HG03460 (cell line): ENCODE data around the gene APOC3.

Experiments used
- ATAC-seq: cut with Tn5 transposase; IDR thresholded peaks from one replicate; pipeline ENCODE4 v1.9.1; 2021; ENCODE audit not compliant: unreplicated experiment

The APOC3 gene

GRCh38 chr11:116829525-116830183 is at the start of gene APOC3:
Gene APOC3, plus strand, starts transcription at chr11:116829907. Its CDS starts 676 bp downstream, at chr11:116830583.
- ATAC-seq = no peak

- ATAC-seq = no peak
Observed at GRCh38 chr11:116782728-116783127, 47.0 kb upstream of the APOC3 start.

- no peak for ATAC-seq
Observed at GRCh38 chr11:116786326-116786725, 43.4 kb upstream of the APOC3 start.

- ATAC-seq = no peak
Observed at GRCh38 chr11:116786966-116787365, 42.7 kb upstream of the APOC3 start.

- ATAC-seq = no peak
Observed at GRCh38 chr11:116787436-116787785, 42.3 kb upstream of the APOC3 start.

- peak; percentile 84 for ATAC-seq
Observed at GRCh38 chr11:116787786-116788486, 41.8 kb upstream of the APOC3 start, which contains the start of gene ZPR1. Gene ZPR1, minus strand, starts transcription at chr11:116788023. Its CDS starts 33 bp downstream, at chr11:116787990.

- no peak for ATAC-seq
Observed at GRCh38 chr11:116788534-116788933, 41.2 kb upstream of the APOC3 start.

GRCh38 chr11:116788975-116789374 is 40.7 kb upstream of the APOC3 start:
- ATAC-seq = no peak

GRCh38 chr11:116790167-116791001 is 39.3 kb upstream of the APOC3 start:
- no peak for ATAC-seq

- ATAC-seq = no peak
Observed at GRCh38 chr11:116791002-116791812, 38.5 kb upstream of the APOC3 start.

- no peak for ATAC-seq
Observed at GRCh38 chr11:116791813-116792143, 37.9 kb upstream of the APOC3 start, which contains the start of gene APOA5. Gene APOA5, minus strand, starts transcription at chr11:116791879. Its CDS starts 19 bp downstream, at chr11:116791860.

GRCh38 chr11:116792144-116792868 is 37.4 kb upstream of the APOC3 start:
- no peak for ATAC-seq

- ATAC-seq = no peak
Observed at GRCh38 chr11:116792869-116793771, 36.6 kb upstream of the APOC3 start.

GRCh38 chr11:116793772-116794097 is 36.0 kb upstream of the APOC3 start:
- ATAC-seq = no peak

- no peak for ATAC-seq
Observed at GRCh38 chr11:116794851-116795250, 34.9 kb upstream of the APOC3 start.

GRCh38 chr11:116796548-116796947 is 33.2 kb upstream of the APOC3 start:
- no peak for ATAC-seq

- ATAC-seq = no peak
Observed at GRCh38 chr11:116797816-116798215, 31.9 kb upstream of the APOC3 start.

GRCh38 chr11:116798368-116798767 is 31.3 kb upstream of the APOC3 start:
- no peak for ATAC-seq

- ATAC-seq = no peak
Observed at GRCh38 chr11:116800610-116801009, 29.1 kb upstream of the APOC3 start.
